Activated B cell treated with CpG ODN at 0.5 μM for 24 hours (primary cell): ENCODE measurements around the gene ETS1. TPM values are rescaled to one million over a fixed set of nuclear protein-coding genes. Genes with fewer than 3 reads are reported as not detected.
A peak's percentile ranks its signal among the peaks of the same experiment; 100 is the strongest.

Experiments
- ATAC-seq: fragments of 200-7000 bp; cut with Tn5 transposase; one replicate; pipeline ENCODE4 v1.10.0; 2021; ENCODE audit warnings: low read depth, mild to moderate bottlenecking, moderate library complexity
- CTCF ChIA-PET: fragments of 350-600 bp; sonication (Branson Sonifier 250); formaldehyde crosslinking; loops from one replicate; lab custom pipeline; 2021; ENCODE audit warnings: antibody characterized with exemption; lab: Charles Lee
- POLR2A ChIA-PET: fragments of 350-600 bp; sonication (Branson Sonifier 250); formaldehyde crosslinking; loops from one replicate; lab custom pipeline; 2021; ENCODE audit warnings: antibody characterized with exemption; lab: Charles Lee
- DNase-seq: peaks from one replicate; pipeline ENCODE4 v3.0.0; 2022
- H3K27ac Mint-ChIP-seq: one replicate; pipeline ENCODE4 v1.8.0; 2020; ENCODE audit warnings: mixed read lengths
- H3K27me3 Mint-ChIP-seq: one replicate; pipeline ENCODE4 v1.8.0; 2021; ENCODE audit warnings: mixed read lengths
- H3K36me3 Mint-ChIP-seq: one replicate; pipeline ENCODE4 v1.8.0; 2021; ENCODE audit warnings: low read depth, mixed read lengths
- H3K4me1 Mint-ChIP-seq: one replicate; pipeline ENCODE4 v1.8.0; 2021; ENCODE audit warnings: mixed read lengths
- H3K4me3 Mint-ChIP-seq: one replicate; pipeline ENCODE4 v1.8.0; 2020; ENCODE audit warnings: mild to moderate bottlenecking, mixed read lengths
- H3K9me3 Mint-ChIP-seq: one replicate; pipeline ENCODE4 v1.8.0; 2020; ENCODE audit warnings: mixed read lengths
- intact Hi-C: fragments of 100-400 bp; cut with micrococcal nuclease; formaldehyde crosslinking; loops from one replicate; pipeline ENCODE4 v1.15.1; 2024
- total RNA-seq: library from RNA; stranded (reverse); gene quantifications from 2 replicates; pipeline ENCODE4 v1.2.3, GENCODE V29; 2022
- TF ChIP-seq, protein P1 (sequence below): fragments of 200-600 bp; IDR thresholded peaks from one replicate; pipeline ENCODE4 v1.8.0; 2022; ENCODE audit warnings: antibody characterized with exemption, mild to moderate bottlenecking

ETS1 gene
- total RNA-seq, 1 donor from 2014 or later: 301 TPM

DNA sequence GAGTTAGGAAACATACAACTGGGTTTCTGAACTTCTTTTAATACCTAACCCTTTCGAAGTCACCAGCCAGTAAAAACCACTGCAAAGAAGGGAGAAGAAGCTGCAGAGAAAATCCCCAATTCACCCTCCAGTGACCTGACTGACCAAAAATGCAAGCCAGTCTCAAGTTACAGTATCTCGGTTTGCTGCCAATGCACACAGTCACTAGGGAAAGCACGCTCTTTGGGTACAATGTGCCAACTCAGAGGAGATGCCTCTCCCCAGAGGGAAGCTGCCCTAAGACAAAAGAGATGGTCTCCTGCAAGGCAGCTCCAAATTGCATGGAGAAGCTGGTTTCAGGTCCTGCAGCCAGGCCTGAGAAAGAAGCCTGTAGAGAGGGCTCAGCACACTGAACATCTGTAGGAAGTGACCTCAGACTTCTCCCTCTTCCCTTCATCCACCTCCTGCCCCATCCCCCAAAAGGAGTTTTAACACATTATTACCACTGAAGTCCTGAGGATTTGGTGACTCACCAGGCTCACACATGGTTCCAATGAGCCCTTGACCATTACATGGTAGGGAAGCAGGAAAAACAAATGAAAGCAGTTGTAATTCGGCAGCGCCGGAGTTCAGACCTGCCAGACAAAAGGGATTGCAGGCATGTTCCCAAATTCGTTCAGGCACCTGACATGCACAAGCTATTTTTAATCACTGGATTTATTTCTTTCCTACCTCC lies 90.1 kb downstream of the ETS1 start:
- ATAC-seq: peak; percentile 92
- TF ChIP-seq, protein P1, sequence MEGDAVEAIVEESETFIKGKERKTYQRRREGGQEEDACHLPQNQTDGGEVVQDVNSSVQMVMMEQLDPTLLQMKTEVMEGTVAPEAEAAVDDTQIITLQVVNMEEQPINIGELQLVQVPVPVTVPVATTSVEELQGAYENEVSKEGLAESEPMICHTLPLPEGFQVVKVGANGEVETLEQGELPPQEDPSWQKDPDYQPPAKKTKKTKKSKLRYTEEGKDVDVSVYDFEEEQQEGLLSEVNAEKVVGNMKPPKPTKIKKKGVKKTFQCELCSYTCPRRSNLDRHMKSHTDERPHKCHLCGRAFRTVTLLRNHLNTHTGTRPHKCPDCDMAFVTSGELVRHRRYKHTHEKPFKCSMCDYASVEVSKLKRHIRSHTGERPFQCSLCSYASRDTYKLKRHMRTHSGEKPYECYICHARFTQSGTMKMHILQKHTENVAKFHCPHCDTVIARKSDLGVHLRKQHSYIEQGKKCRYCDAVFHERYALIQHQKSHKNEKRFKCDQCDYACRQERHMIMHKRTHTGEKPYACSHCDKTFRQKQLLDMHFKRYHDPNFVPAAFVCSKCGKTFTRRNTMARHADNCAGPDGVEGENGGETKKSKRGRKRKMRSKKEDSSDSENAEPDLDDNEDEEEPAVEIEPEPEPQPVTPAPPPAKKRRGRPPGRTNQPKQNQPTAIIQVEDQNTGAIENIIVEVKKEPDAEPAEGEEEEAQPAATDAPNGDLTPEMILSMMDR: no peak
- H3K27me3 Mint-ChIP-seq: no peaks in the 10 kb centered on the region
- peaks cover 79% of the 10 kb centered on the region for H3K36me3 Mint-ChIP-seq
- DNase-seq: peak; percentile 43
- intact Hi-C loops: loop anchor here (1.0 to 2.0 kb wide), 10 partner anchors 8 to 260 kb away; no protein-coding TSS in a partner anchor
- peaks cover 98% of the 10 kb centered on the region for H3K4me1 Mint-ChIP-seq
- ChIA-PET POLR2A (interaction anchor here (0.6 to 4.0 kb wide), 24 partner anchors 8 to 222 kb away, joined by 3 to 61 read pairs (median 4); no protein-coding TSS in a partner anchor), CTCF (interaction anchor here (0.8 to 2.0 kb wide), 7 partner anchors 12 to 207 kb away, joined by 3 to 7 read pairs (median 5); no protein-coding TSS in a partner anchor)
- H3K9me3 Mint-ChIP-seq: no peaks in the 10 kb centered on the region
- H3K27ac Mint-ChIP-seq: peak overlapping the region; percentile 93
- peak overlapping the region; percentile 78 for H3K4me3 Mint-ChIP-seq

DNA sequence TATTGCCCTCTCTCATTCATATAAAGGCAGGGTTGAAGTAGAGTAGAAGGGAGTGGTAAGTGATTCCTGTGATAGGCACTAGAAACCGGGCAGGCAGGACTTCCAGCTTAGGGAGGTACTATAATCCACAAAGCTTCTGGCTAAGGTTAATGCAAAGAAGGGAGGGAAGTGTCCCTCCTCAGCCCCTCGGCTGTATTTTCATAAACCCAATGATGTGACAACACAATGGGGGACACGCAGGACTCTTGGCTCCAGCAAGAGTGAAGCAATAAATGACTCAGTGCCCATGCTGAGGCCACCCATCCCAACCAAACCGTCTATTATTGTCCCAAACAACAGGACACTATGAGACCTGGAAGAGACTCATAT lies 90.7 kb downstream of the ETS1 start:
- Mint-ChIP-seq H3K4me1 (peaks cover 98% of the 10 kb centered on the region), H3K27me3 (no peaks in the 10 kb centered on the region), H3K4me3 (peak overlapping the region; percentile 78), H3K9me3 (no peaks in the 10 kb centered on the region), H3K36me3 (peaks cover 79% of the 10 kb centered on the region), H3K27ac (peak overlapping the region; percentile 93)
- ChIA-PET POLR2A (interaction anchor here (0.7 to 4.0 kb wide), 20 partner anchors 8 to 222 kb away, joined by 3 to 61 read pairs (median 5); no protein-coding TSS in a partner anchor), CTCF (interaction anchor here (0.8 to 2.0 kb wide), 6 partner anchors 12 to 206 kb away, joined by 3 to 7 read pairs (median 5); no protein-coding TSS in a partner anchor)
- peak; percentile 39 for ATAC-seq
- TF ChIP-seq, protein P1: no peak
- intact Hi-C loops: loop anchor here (1.0 to 2.0 kb wide), 10 partner anchors 9 to 261 kb away; no protein-coding TSS in a partner anchor
- no peak for DNase-seq

DNA sequence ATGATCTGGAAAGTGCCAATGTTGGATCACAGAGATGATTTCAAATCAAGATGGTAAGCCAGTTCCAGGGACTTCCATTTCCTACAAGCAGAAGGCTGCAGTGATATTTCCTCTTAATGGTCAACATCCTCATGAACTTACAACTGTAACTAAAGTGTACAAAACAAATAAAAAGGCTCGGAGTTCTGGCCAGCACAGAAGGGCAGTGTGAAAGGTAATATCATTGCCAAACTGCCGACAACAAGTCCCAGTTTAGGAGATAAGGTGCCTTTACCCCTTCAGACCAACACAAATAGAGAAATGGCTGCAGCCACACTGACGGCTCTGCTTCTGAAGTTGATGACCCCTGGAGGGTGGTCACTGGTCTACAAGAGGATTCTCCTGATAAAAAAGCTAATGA lies 91.1 kb downstream of the ETS1 start:
- Mint-ChIP-seq H3K4me1 (peaks cover 98% of the 10 kb centered on the region), H3K27me3 (no peaks in the 10 kb centered on the region), H3K9me3 (no peaks in the 10 kb centered on the region), H3K27ac (peak overlapping the region; percentile 93), H3K4me3 (peak overlapping the region; percentile 78), H3K36me3 (peaks cover 79% of the 10 kb centered on the region)
- no peak for ATAC-seq
- intact Hi-C loops: loop anchor here (2.0 kb wide), 1 partner anchor 15 kb away; no protein-coding TSS in a partner anchor
- TF ChIP-seq, protein P1: no peak
- CTCF ChIA-PET: interaction anchor here (0.9 to 2.0 kb wide), 4 partner anchors 13 to 206 kb away, joined by 3 to 7 read pairs (median 4); no protein-coding TSS in a partner anchor
- DNase-seq: no peak
- POLR2A ChIA-PET: interaction anchor here (0.7 to 4.0 kb wide), 11 partner anchors 12 to 206 kb away, joined by 3 to 61 read pairs (median 11); no protein-coding TSS in a partner anchor

DNA sequence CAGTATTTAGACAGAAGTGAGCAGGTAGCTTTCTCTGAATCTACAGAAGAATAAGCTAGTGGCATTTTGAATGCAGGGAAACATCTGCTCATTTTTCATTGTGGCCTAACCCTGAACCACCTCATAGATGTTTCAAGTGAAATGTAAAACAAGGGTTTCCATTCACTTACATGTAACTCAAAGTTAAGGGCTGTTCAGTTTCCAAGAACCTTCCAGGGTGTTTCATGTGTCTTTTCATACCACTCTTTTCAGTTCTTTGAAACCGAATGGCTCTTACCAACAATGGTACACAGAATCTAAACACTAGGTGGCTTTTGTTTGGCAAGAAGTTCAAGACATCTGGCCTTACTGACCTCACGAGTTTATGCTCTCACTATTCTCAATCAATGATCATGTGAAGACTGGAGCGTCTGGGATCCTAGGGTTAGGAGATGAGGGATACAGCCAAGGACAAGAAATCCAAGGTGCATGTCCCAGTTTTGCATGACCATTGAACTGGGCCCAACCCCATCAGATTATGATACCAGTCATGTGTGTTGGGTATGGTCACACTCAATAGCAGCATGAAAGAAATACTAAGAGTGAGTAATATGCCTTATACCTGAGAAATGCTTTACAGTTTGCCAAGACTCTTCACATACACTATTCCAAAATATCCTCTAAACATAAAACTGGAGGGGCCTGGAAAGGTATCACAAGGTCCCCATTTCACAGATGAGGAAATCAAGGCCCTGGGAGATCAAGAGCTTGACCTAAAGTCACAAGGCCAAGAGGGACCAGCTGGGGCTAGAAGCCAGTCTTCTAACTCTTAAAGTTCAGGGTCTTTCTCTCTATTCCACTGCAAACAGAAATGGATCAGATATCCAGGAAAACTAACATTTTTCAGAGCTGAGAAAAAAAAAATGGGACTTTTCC lies 92.7 kb downstream of the ETS1 start:
- ChIA-PET CTCF (interaction anchor here (0.5 to 0.6 kb wide), 2 partner anchors 14 to 259 kb away, joined by 4 to 6 read pairs; no protein-coding TSS in a partner anchor), POLR2A (interaction anchor here (0.6 to 2.6 kb wide), 6 partner anchors 9 to 1491 kb away, joined by 3 to 11 read pairs (median 3); no protein-coding TSS in a partner anchor)
- Mint-ChIP-seq H3K4me3 (peak overlapping the region; percentile 28), H3K4me1 (peaks cover 97% of the 10 kb centered on the region), H3K27me3 (no peaks in the 10 kb centered on the region), H3K27ac (peak overlapping the region; percentile 93), H3K36me3 (peaks cover 78% of the 10 kb centered on the region), H3K9me3 (no peaks in the 10 kb centered on the region)
- ATAC-seq (no peak), DNase-seq (no peak)
- TF ChIP-seq, protein P1: no peak
- intact Hi-C loops: no loop called here
